BJ (cell line): ENCODE measurements around the gene ARHGAP23. TPM values are rescaled to one million over a fixed set of nuclear protein-coding genes. Genes with fewer than 3 reads are reported as not detected.

Experiments
- CTCF ChIA-PET: fragments of 350-600 bp; formaldehyde crosslinking; extraction: SDS; loops from one replicate; lab custom pipeline; 2021; ENCODE audit warnings: antibody characterized with exemption, inconsistent platforms; lab: Yijun Ruan, JAX
- POLR2A ChIA-PET: fragments of 300-600 bp; sonication (Branson Sonifier 250); formaldehyde crosslinking; extraction: SDS; loops from one replicate; lab custom pipeline; 2021; ENCODE audit warnings: antibody characterized with exemption; lab: Charles Lee
- DNase-seq: peaks from one replicate; pipeline ENCODE4 v3.0.0-alpha.2; 2011; ENCODE audit warnings: low read depth
- H3K27me3 ChIP-seq: 2 replicates; pipeline ENCODE4 v1.6.0; 2011; ENCODE audit warnings: low read length; ENCODE audit not compliant: control insufficient read depth, insufficient read depth
- H3K36me3 ChIP-seq: 2 replicates; pipeline ENCODE4 v1.5.1; 2011; ENCODE audit warnings: low read length; ENCODE audit not compliant: control insufficient read depth, insufficient read depth
- H3K4me3 ChIP-seq: 2 replicates; pipeline ENCODE4 v1.5.1; 2011; ENCODE audit warnings: low read depth, mild to moderate bottlenecking, control low read depth, low read length
- polyA plus RNA-seq: library from polyadenylated mRNA; depleted of rRNA; stranded (reverse); fragments of >200 nt; gene quantifications from 2 replicates; pipeline ENCODE4 v1.2.3, GENCODE V29; 2011
- TF ChIP-seq, protein P1 (sequence below): IDR thresholded peaks from 2 replicates; pipeline ENCODE4 v1.5.1; 2011; ENCODE audit warnings: low read depth, mild to moderate bottlenecking, control low read depth, inconsistent platforms, low read length, moderate library complexity; ENCODE audit not compliant: insufficient read depth

The ARHGAP23 gene
- polyA plus RNA-seq, 1 experiment: 17.2 TPM

DNA sequence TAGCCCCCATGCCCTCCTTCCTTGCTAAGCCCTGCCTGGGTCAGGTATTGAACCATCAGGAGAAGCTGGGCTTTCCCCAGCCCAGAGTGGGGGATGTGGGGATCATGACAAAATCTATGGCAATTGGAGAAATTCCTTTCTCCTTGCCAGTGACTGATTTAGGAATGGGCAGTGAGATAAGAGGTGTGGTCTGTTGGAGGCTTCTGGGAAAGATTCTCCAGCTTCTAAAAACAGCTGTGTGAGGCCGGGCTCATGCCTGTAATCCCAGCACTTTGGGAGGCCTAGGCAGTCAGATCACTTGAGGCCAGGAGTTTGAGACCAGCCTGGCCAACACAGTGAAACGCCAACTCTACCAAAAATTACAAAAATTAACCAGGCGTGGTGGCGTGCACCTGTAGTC, 108.4 kb downstream of the ARHGAP23 start:
- Histone ChIP-seq H3K36me3 (no peaks in the 10 kb centered on the region), H3K4me3 (no peak overlapping the region), H3K27me3 (peaks cover 18% of the 10 kb centered on the region)
- no peak for DNase-seq
- CTCF ChIA-PET: interaction anchor here (0.7 to 2.6 kb wide), 13 partner anchors 11 to 696 kb away, joined by 3 to 16 read pairs (median 4); no protein-coding TSS in a partner anchor
- POLR2A ChIA-PET: no interaction called here
- TF ChIP-seq, protein P1, sequence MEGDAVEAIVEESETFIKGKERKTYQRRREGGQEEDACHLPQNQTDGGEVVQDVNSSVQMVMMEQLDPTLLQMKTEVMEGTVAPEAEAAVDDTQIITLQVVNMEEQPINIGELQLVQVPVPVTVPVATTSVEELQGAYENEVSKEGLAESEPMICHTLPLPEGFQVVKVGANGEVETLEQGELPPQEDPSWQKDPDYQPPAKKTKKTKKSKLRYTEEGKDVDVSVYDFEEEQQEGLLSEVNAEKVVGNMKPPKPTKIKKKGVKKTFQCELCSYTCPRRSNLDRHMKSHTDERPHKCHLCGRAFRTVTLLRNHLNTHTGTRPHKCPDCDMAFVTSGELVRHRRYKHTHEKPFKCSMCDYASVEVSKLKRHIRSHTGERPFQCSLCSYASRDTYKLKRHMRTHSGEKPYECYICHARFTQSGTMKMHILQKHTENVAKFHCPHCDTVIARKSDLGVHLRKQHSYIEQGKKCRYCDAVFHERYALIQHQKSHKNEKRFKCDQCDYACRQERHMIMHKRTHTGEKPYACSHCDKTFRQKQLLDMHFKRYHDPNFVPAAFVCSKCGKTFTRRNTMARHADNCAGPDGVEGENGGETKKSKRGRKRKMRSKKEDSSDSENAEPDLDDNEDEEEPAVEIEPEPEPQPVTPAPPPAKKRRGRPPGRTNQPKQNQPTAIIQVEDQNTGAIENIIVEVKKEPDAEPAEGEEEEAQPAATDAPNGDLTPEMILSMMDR: no peak

DNA sequence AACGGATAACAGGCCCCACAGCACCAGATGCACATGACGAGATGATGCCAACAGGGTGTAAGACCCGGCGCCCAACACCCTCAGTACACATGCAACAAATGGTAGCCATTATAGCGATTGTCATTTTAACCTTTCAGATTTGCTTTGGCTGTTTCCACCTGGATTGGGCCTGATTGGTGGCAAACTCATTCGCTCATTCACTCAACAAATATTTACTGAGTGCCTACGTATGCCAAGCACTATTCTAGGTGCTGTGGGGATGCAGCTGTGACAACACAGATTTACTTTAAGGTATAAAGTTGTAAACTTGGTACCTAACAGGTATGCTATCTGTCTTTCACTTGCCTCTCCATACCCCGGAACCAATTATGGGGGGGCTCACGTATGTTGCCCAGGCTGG, 110.6 kb downstream of the ARHGAP23 start:
- Histone ChIP-seq H3K4me3 (no peak overlapping the region), H3K36me3 (no peaks in the 10 kb centered on the region), H3K27me3 (peaks cover 18% of the 10 kb centered on the region)
- CTCF ChIA-PET: interaction anchor here (1.1 to 2.0 kb wide), 3 partner anchors 20 to 110 kb away, joined by 3 to 8 read pairs (median 4); no protein-coding TSS in a partner anchor
- POLR2A ChIA-PET: no interaction called here
- DNase-seq: no peak
- TF ChIP-seq, protein P1: no peak

DNA sequence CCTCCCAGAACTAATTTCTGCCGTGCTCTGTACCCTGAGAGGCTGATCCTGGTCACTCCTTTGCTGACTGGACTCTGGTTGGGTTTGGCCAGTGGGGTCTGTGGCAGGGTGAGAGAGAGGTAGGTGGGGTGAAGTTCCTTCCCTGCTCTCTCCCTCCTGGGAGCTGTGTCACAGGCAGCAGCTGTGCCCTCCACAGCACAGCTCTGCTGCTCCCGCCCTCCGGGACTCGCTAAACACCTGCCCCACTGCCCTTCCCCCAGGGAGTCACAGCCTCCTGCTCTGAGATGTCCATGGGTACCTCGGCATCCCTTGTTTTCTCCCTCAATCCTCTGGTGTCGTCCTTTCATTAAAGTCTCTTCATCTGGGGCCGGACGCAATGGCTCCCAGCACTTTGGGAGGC, 111.1 kb downstream of the ARHGAP23 start:
- CTCF ChIA-PET: interaction anchor here (1.1 to 2.0 kb wide), 3 partner anchors 19 to 110 kb away, joined by 3 to 8 read pairs (median 4); no protein-coding TSS in a partner anchor

DNA sequence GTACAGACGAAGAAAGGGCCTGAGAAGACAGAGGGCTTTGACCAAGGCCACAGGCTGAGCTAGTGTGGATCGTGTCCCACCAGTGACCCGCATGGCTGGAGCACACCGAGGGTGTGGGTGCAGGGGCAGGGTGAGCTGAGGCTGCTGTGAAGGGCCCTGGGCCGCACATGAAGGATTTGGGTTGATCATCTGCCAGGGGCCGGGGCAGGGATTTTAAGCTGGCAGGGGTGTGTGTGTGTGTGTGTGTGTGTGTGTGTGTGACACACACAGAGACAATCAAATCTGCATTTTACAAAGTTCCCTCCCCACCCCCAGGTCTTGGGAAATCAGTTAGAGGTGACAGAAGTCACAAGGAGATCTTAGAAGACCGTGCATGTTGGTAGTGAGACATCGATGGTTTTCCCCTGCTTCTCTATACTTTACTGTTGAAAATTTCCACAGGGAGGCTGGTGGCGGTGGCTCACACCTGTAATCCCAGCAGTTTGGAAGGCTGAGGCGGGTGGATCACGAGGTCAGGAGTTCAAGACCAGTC, 112.3 kb downstream of the ARHGAP23 start:
- TF ChIP-seq, protein P1: no peak
- ChIA-PET POLR2A (no interaction called here), CTCF (interaction anchor here (0.6 to 2.0 kb wide), 3 partner anchors 18 to 128 kb away, joined by 3 to 8 read pairs (median 4); no protein-coding TSS in a partner anchor)
- Histone ChIP-seq H3K4me3 (no peak overlapping the region), H3K27me3 (peaks cover 19% of the 10 kb centered on the region), H3K36me3 (no peaks in the 10 kb centered on the region)
- DNase-seq: no peak

More for the DNA sequence above, 111.1 kb downstream of the ARHGAP23 start:
- POLR2A ChIA-PET: no interaction called here
- no peaks in the 10 kb centered on the region for H3K36me3 ChIP-seq
- H3K4me3 ChIP-seq: no peak overlapping the region
- TF ChIP-seq, protein P1: no peak
- H3K27me3 ChIP-seq: peaks cover 17% of the 10 kb centered on the region
- DNase-seq: no peak

DNA sequence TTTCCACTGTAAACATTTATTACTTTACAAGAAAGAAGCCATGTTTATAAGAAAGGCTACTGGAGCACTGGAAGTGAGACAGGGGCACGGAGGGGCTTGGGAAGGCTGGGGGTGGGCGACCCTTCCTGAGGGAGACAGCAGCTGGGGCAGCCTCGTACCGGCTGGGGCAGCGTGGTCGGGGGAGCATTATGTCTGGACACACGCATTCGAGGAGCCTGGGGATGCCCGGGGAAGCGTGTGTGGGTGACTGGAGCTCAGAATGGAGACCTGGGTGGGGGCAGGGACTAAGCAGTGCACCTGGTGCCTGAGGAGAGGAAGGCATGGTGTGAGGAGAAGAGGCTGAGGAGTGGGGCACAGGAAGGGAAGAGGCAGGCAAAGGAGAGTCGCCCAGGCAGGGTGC, 113.0 kb downstream of the ARHGAP23 start:
- TF ChIP-seq, protein P1: no peak
- no peaks in the 10 kb centered on the region for H3K36me3 ChIP-seq
- ChIA-PET POLR2A (no interaction called here), CTCF (interaction anchor here (0.6 to 2.2 kb wide), 4 partner anchors 17 to 128 kb away, joined by 3 to 7 read pairs (median 6); no protein-coding TSS in a partner anchor)
- no peak for DNase-seq
- no peak overlapping the region for H3K4me3 ChIP-seq
- peaks cover 14% of the 10 kb centered on the region for H3K27me3 ChIP-seq
